MM.1S (cell line): ENCODE results near the gene TAS2R8.

Source experiments
- DNase-seq: peaks from one replicate; pipeline ENCODE4 v3.0.0-alpha.2; 2015
- H2AFZ ChIP-seq: fragments of 300-600 bp; sonication (generic); 2 replicates; pipeline ENCODE4 v1.6.0; 2016; ENCODE audit warnings: antibody characterized with exemption, low read length
- H3F3A ChIP-seq: fragments of 300-600 bp; sonication (generic); 2 replicates; pipeline ENCODE4 v1.6.1; 2016; ENCODE audit warnings: mild to moderate bottlenecking, antibody characterized with exemption, low read length, moderate library complexity, mixed read lengths; ENCODE audit not compliant: insufficient read depth
- H3K27ac ChIP-seq: fragments of 300-600 bp; sonication (generic); 2 replicates; pipeline ENCODE4 v1.5.1; 2016; ENCODE audit warnings: mild to moderate bottlenecking, low read length
- H3K27me3 ChIP-seq: fragments of 300-600 bp; sonication (generic); replicated peaks from 2 replicates; pipeline ENCODE4 v1.6.0; 2016; ENCODE audit warnings: low read length; ENCODE audit not compliant: insufficient read depth
- H3K36me3 ChIP-seq: fragments of 300-600 bp; sonication (generic); replicated peaks from 2 replicates; pipeline ENCODE4 v1.6.1; 2016; ENCODE audit warnings: mild to moderate bottlenecking, low read length, mixed read lengths; ENCODE audit not compliant: insufficient read depth
- H3K4me1 ChIP-seq: fragments of 300-600 bp; sonication (generic); 2 replicates; pipeline ENCODE4 v1.6.1; 2016; ENCODE audit warnings: low read length, mixed read lengths
- H3K4me2 ChIP-seq: fragments of 300-600 bp; sonication (generic); 2 replicates; pipeline ENCODE4 v1.6.0; 2016; ENCODE audit warnings: low read depth, low read length
- H3K4me3 ChIP-seq: fragments of 300-600 bp; sonication (generic); 2 replicates; pipeline ENCODE4 v1.5.1; 2016; ENCODE audit warnings: low read length, mixed read lengths
- H3K79me2 ChIP-seq: fragments of 300-600 bp; sonication (generic); 2 replicates; pipeline ENCODE4 v1.6.1; 2016; ENCODE audit warnings: mixed run types, low read length, mixed read lengths
- H3K9ac ChIP-seq: fragments of 300-600 bp; sonication (generic); 2 replicates; pipeline ENCODE4 v1.6.1; 2016; ENCODE audit warnings: low read length, mixed read lengths
- H3K9me2 ChIP-seq: fragments of 300-600 bp; sonication (generic); replicated peaks from 2 replicates; pipeline ENCODE4 v1.6.1; 2016; ENCODE audit warnings: mild to moderate bottlenecking, low read length, mixed read lengths; ENCODE audit not compliant: insufficient read depth
- H3K9me3 ChIP-seq: fragments of 300-600 bp; sonication (generic); replicated peaks from 2 replicates; pipeline ENCODE4 v1.6.1; 2016; ENCODE audit warnings: mild to moderate bottlenecking, low read length, mixed read lengths; ENCODE audit not compliant: insufficient read depth
- H4K20me1 ChIP-seq: fragments of 300-600 bp; sonication (generic); 2 replicates; pipeline ENCODE4 v1.6.1; 2016; ENCODE audit warnings: mild to moderate bottlenecking, low read length, moderate library complexity, mixed read lengths; ENCODE audit not compliant: insufficient read depth
- CTCF ChIP-seq: fragments of 300-600 bp; sonication (generic); IDR thresholded peaks from 2 replicates; pipeline ENCODE4 v1.5.1; 2016; ENCODE audit warnings: antibody characterized with exemption, low read length, mixed read lengths
- EZH2 ChIP-seq: fragments of 300-600 bp; sonication (generic); optimal IDR thresholded peaks from 2 replicates; pipeline ENCODE3; 2017; ENCODE audit warnings: low read depth, mild to moderate bottlenecking, antibody characterized with exemption, low read length, mixed read lengths
- EZH2phosphoT487 ChIP-seq: fragments of 300-600 bp; sonication (generic); IDR thresholded peaks from 2 replicates; pipeline ENCODE4 v1.6.1; 2018; ENCODE audit warnings: antibody characterized with exemption, low read length

TAS2R8 gene

GRCh38 chr12:10826258-10826657 lies 19.2 kb upstream of the TAS2R8 start, which contains the start of gene TAS2R10:
TSS of gene TAS2R10 (minus strand) at chr12:10826358. CDS start at chr12:10826269, 89 bp downstream.
- no peaks in the 10 kb centered on the region for H3K9me2 ChIP-seq
- no peak within 1 kb of the TSS for H2AFZ ChIP-seq
- H3K9ac ChIP-seq, result no peak within 1 kb of the TSS
- no peaks in the 10 kb centered on the region for H4K20me1 ChIP-seq
- TF ChIP-seq CTCF (no peak), EZH2phosphoT487 (no peak), EZH2 (no peak)
- no peak for DNase-seq
- H3K4me3 ChIP-seq, result no peak within 1 kb of the TSS
- no peaks in the 10 kb centered on the region for H3K79me2 ChIP-seq
- no peaks in the 10 kb centered on the region for H3F3A ChIP-seq
- H3K4me1 ChIP-seq, result no peaks in the 10 kb centered on the region
- H3K27me3 ChIP-seq, result no peaks in the 10 kb centered on the region
- no peak within 1 kb of the TSS for H3K4me2 ChIP-seq
- H3K36me3 ChIP-seq, result no peaks in the 10 kb centered on the region
- H3K9me3 ChIP-seq, result no peaks in the 10 kb centered on the region
- no peak within 1 kb of the TSS for H3K27ac ChIP-seq

- no peaks in the 10 kb centered on the region for H3K36me3 ChIP-seq
- no peaks in the 10 kb centered on the region for H3K79me2 ChIP-seq
- no peak overlapping the region for H3K9ac ChIP-seq
- no peak overlapping the region for H2AFZ ChIP-seq
- no peak for DNase-seq
- no peaks in the 10 kb centered on the region for H4K20me1 ChIP-seq
- no peaks in the 10 kb centered on the region for H3F3A ChIP-seq
- H3K9me2 ChIP-seq, result no peaks in the 10 kb centered on the region
- H3K27me3 ChIP-seq, result no peaks in the 10 kb centered on the region
- TF ChIP-seq EZH2 (no peak), EZH2phosphoT487 (no peak), CTCF (no peak)
- H3K4me1 ChIP-seq, result no peaks in the 10 kb centered on the region
- no peaks in the 10 kb centered on the region for H3K9me3 ChIP-seq
- H3K4me2 ChIP-seq, result no peak overlapping the region
- no peak overlapping the region for H3K27ac ChIP-seq
- H3K4me3 ChIP-seq, result no peak overlapping the region
These were observed 17.9 kb upstream of the TAS2R8 start for GRCh38 chr12:10824957-10825356.

GRCh38 chr12:10811883-10812536 lies 4.9 kb upstream of the TAS2R8 start:
- H3K36me3 ChIP-seq, result no peaks in the 10 kb centered on the region
- H3K9me3 ChIP-seq, result no peaks in the 10 kb centered on the region
- no peaks in the 10 kb centered on the region for H3F3A ChIP-seq
- no peak overlapping the region for H3K4me3 ChIP-seq
- H3K4me1 ChIP-seq, result no peaks in the 10 kb centered on the region
- no peak for TF ChIP-seq EZH2phosphoT487
- no peak for TF ChIP-seq CTCF
- no peak for TF ChIP-seq EZH2
- no peaks in the 10 kb centered on the region for H3K79me2 ChIP-seq
- no peak overlapping the region for H2AFZ ChIP-seq
- no peak for DNase-seq
- no peaks in the 10 kb centered on the region for H3K9me2 ChIP-seq
- no peak overlapping the region for H3K27ac ChIP-seq
- H3K4me2 ChIP-seq, result no peak overlapping the region
- H3K9ac ChIP-seq, result no peak overlapping the region
- H3K27me3 ChIP-seq, result no peaks in the 10 kb centered on the region
- H4K20me1 ChIP-seq, result no peaks in the 10 kb centered on the region
